Naive B cell (primary cell): ENCODE data around the gene SLC30A7. TPM values are rescaled to one million over a fixed set of nuclear protein-coding genes. Genes with fewer than 3 reads are reported as not detected.

ENCODE experiments used
- ATAC-seq, 2 donors: fragments of 150-1000 bp; cut with Tn5 transposase; 2 replicates each; pipeline ENCODE4 v1.10.0; 2021; ENCODE audit warnings: low read depth in 2 of 2, mild to moderate bottlenecking in 2 of 2, moderate library complexity in 2 of 2
- DNase-seq: peaks from one replicate; pipeline ENCODE4 v3.0.0; 2022
- H3K27ac Mint-ChIP-seq, 6 donors: one replicate each; pipeline ENCODE4 v1.8.0; 2020 to 2022; ENCODE audit warnings: mild to moderate bottlenecking in 6 of 6, mixed read lengths in 6 of 6, moderate library complexity in 5 of 6, inconsistent platforms in 2 of 6
- H3K27me3 Mint-ChIP-seq, 3 donors: one replicate each; pipeline ENCODE4 v1.8.0; 2021 to 2022; ENCODE audit warnings: mixed read lengths in 3 of 3, mild to moderate bottlenecking in 1 of 3
- H3K36me3 Mint-ChIP-seq, 2 donors: one replicate each; pipeline ENCODE4 v1.8.0; 2020 to 2022; ENCODE audit warnings: mixed read lengths in 2 of 2, inconsistent platforms in 1 of 2, mild to moderate bottlenecking in 1 of 2
- H3K4me1 Mint-ChIP-seq, 3 donors: one replicate each; pipeline ENCODE4 v1.8.0; 2020 to 2022; ENCODE audit warnings: mixed read lengths in 3 of 3, inconsistent platforms in 1 of 3, mild to moderate bottlenecking in 1 of 3, moderate library complexity in 1 of 3
- H3K4me3 Mint-ChIP-seq, 8 donors: one replicate each; pipeline ENCODE4 v1.8.0; 2020 to 2022; ENCODE audit warnings: mild to moderate bottlenecking in 8 of 8, mixed read lengths in 8 of 8, moderate library complexity in 8 of 8, inconsistent platforms in 2 of 8
- H3K9me3 Mint-ChIP-seq, 7 donors: one replicate each; pipeline ENCODE4 v1.8.0; 2020 to 2022; ENCODE audit warnings: mixed read lengths in 7 of 7, mild to moderate bottlenecking in 5 of 7, inconsistent platforms in 2 of 7, moderate library complexity in 1 of 7
- polyA plus RNA-seq, 6 donors: library from polyadenylated mRNA; unstranded; fragments of 300-500 nt; fragmentation: Illumina TruSeq; gene quantifications; one replicate each; pipeline ENCODE4 v1.2.3, GENCODE V29; 2021; ENCODE audit warnings: low read depth in 6 of 6

SLC30A7 gene
- polyA plus RNA-seq, 6 donors from 2014 or later: 0.68 to 10.2 (median 8.4) TPM

- ATAC-seq: no peak
- Mint-ChIP-seq H3K27me3 (no peaks in the 10 kb centered on the region), H3K9me3 (peaks cover 0 to 4% (median 2%) of the 10 kb centered on the region in 7 donors), H3K4me1 (peaks cover 12 to 28% (median 22%) of the 10 kb centered on the region in 3 donors), H3K4me3 (no peak overlapping the region), H3K36me3 (peaks cover 18 to 45% of the 10 kb centered on the region in 2 donors), H3K27ac (peak overlapping the region in 3 of 6 donors; percentile 12 to 80 (median 30))
- DNase-seq: no peak
Observed at GRCh38 chr1:101004670-101005069, 108.8 kb downstream of the SLC30A7 start.

- H3K36me3 Mint-ChIP-seq: peaks cover 23 to 48% of the 10 kb centered on the region in 2 donors
Observed at GRCh38 chr1:101005183-101005582, 109.3 kb downstream of the SLC30A7 start.

GRCh38 chr1:101005871-101006270, 110.0 kb downstream of the SLC30A7 start:
- no peaks in the 10 kb centered on the region for H3K27me3 Mint-ChIP-seq
- peak overlapping the region in 2 of 6 donors; percentile 9 to 12 for H3K27ac Mint-ChIP-seq
- H3K36me3 Mint-ChIP-seq: peaks cover 28 to 48% of the 10 kb centered on the region in 2 donors
- no peak for DNase-seq
- H3K4me3 Mint-ChIP-seq: peak overlapping the region in 1 of 8 donors; percentile 27
- H3K4me1 Mint-ChIP-seq: peaks cover 12 to 27% (median 21%) of the 10 kb centered on the region in 3 donors
- peak in 1 of 2 donors; percentile 35 for ATAC-seq
- peaks cover 0 to 4% (median 2%) of the 10 kb centered on the region in 7 donors for H3K9me3 Mint-ChIP-seq

More at GRCh38 chr1:101005183-101005582, 109.3 kb downstream of the SLC30A7 start:
- Mint-ChIP-seq H3K27ac (peak overlapping the region in 3 of 6 donors; percentile 12 to 82 (median 80)), H3K4me3 (no peak overlapping the region), H3K27me3 (no peaks in the 10 kb centered on the region), H3K9me3 (peaks cover 0 to 4% (median 2%) of the 10 kb centered on the region in 7 donors), H3K4me1 (peaks cover 12 to 28% (median 22%) of the 10 kb centered on the region in 3 donors)
- DNase-seq: no peak
- ATAC-seq: no peak

GRCh38 chr1:101006553-101006952, 110.7 kb downstream of the SLC30A7 start:
- Mint-ChIP-seq H3K4me1 (peaks cover 9 to 22% (median 17%) of the 10 kb centered on the region in 3 donors), H3K9me3 (peaks cover 0 to 4% (median 2%) of the 10 kb centered on the region in 7 donors), H3K4me3 (no peak overlapping the region), H3K27ac (no peak overlapping the region), H3K36me3 (peaks cover 28 to 44% of the 10 kb centered on the region in 2 donors), H3K27me3 (no peaks in the 10 kb centered on the region)
- DNase-seq (no peak), ATAC-seq (no peak)

- H3K36me3 Mint-ChIP-seq: peaks cover 28 to 49% of the 10 kb centered on the region in 2 donors
- peaks cover 0 to 17% (median 5%) of the 10 kb centered on the region in 3 donors for H3K4me1 Mint-ChIP-seq
- H3K27ac Mint-ChIP-seq: peak overlapping the region in 2 of 6 donors; percentile 5 to 28
- H3K4me3 Mint-ChIP-seq: no peak overlapping the region
- DNase-seq (no peak), ATAC-seq (no peak)
- H3K27me3 Mint-ChIP-seq: no peaks in the 10 kb centered on the region
- H3K9me3 Mint-ChIP-seq: peaks cover 0 to 4% (median 2%) of the 10 kb centered on the region in 7 donors
Observed at GRCh38 chr1:101008229-101008834, 112.4 kb downstream of the SLC30A7 start.

GRCh38 chr1:101013776-101014175, 117.9 kb downstream of the SLC30A7 start:
- Mint-ChIP-seq H3K36me3 (peaks cover 24 to 47% of the 10 kb centered on the region in 2 donors), H3K9me3 (peaks cover 0 to 3% (median 0%) of the 10 kb centered on the region in 7 donors), H3K4me3 (no peak overlapping the region), H3K27me3 (no peaks in the 10 kb centered on the region), H3K4me1 (peaks cover 0 to 6% (median 4%) of the 10 kb centered on the region in 3 donors), H3K27ac (no peak overlapping the region)
- ATAC-seq (no peak), DNase-seq (no peak)

DNA sequence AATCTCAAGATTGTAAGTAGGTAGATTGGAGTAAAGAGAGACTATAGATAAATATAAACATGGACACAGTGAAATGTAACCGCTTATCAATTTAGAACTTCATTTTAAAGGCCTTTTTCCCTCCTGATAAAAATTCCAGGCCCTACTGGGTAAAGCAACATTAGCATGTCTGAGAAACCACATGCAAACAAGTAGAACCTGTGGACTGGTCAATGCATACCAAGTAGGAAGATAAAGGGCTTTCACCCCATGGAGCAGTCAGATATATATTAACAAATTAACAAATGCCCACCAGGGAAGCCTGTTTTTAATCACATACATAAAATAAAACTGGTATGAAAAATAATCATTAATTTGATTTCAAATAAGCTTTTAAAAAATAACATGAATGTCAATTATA, 121.6 kb downstream of the SLC30A7 start:
- no peak overlapping the region for H3K4me3 Mint-ChIP-seq
- DNase-seq (no peak), ATAC-seq (no peak)
- H3K9me3 Mint-ChIP-seq: peaks cover 0 to 3% (median 0%) of the 10 kb centered on the region in 7 donors
- H3K27me3 Mint-ChIP-seq: no peaks in the 10 kb centered on the region
- H3K27ac Mint-ChIP-seq: no peak overlapping the region
- H3K4me1 Mint-ChIP-seq: peaks cover 5 to 25% (median 10%) of the 10 kb centered on the region in 3 donors
- peaks cover 18 to 25% of the 10 kb centered on the region in 2 donors for H3K36me3 Mint-ChIP-seq

GRCh38 chr1:101022294-101022693, 126.4 kb downstream of the SLC30A7 start:
- H3K9me3 Mint-ChIP-seq: no peaks in the 10 kb centered on the region
- no peak for DNase-seq
- peaks cover 19 to 38% (median 37%) of the 10 kb centered on the region in 3 donors for H3K4me1 Mint-ChIP-seq
- H3K36me3 Mint-ChIP-seq: peaks cover 2 to 11% of the 10 kb centered on the region in 2 donors
- no peak for ATAC-seq
- H3K27ac Mint-ChIP-seq: peak overlapping the region in 2 of 6 donors; percentile 18 to 33
- no peaks in the 10 kb centered on the region for H3K27me3 Mint-ChIP-seq
- H3K4me3 Mint-ChIP-seq: peak overlapping the region in 1 of 8 donors; percentile 53

DNA sequence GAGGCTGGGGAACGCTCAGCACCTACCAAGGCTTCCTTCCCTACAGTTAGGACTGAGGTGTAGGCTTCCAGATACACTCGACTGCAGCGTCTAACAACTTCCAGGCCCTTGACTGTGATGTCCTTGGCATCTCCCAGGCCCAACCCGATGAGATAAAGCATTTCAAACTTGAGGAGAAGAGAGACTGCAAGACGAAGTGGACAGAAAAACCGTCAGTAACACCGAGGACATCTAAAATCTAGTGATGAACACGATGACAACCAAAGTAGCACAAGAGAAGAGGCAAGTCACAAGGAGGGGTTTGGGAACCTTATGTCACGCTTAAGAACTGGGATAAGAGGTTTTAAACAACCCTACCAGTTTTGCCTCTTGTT, 129.4 kb downstream of the SLC30A7 start:
- H3K9me3 Mint-ChIP-seq: no peaks in the 10 kb centered on the region
- ATAC-seq (peak; percentile 23 to 27), DNase-seq (no peak)
- H3K27ac Mint-ChIP-seq: peak overlapping the region; percentile 90 to 96 (median 92)
- H3K36me3 Mint-ChIP-seq: peaks cover 0 to 16% of the 10 kb centered on the region in 2 donors
- peaks cover 40 to 65% (median 55%) of the 10 kb centered on the region in 3 donors for H3K4me1 Mint-ChIP-seq
- H3K4me3 Mint-ChIP-seq: peak overlapping the region; percentile 89 to 98 (median 93)
- no peaks in the 10 kb centered on the region for H3K27me3 Mint-ChIP-seq

GRCh38 chr1:101025657-101026429, 130.0 kb downstream of the SLC30A7 start, which contains the start of gene DPH5:
Gene DPH5, minus strand, starts transcription at chr1:101025784. Its CDS starts 341 bp downstream, at chr1:101025443.
- peaks cover 1 to 14% of the 10 kb centered on the region in 2 donors for H3K36me3 Mint-ChIP-seq
- peak; percentile 90 for DNase-seq
- peaks cover 0 to under 1% (median 0%) of the 10 kb centered on the region in 7 donors for H3K9me3 Mint-ChIP-seq
- peak; percentile 92 to 93 for ATAC-seq
- H3K4me3 Mint-ChIP-seq: peak within 1 kb of the TSS; percentile 89 to 98 (median 93)
- H3K27me3 Mint-ChIP-seq: no peaks in the 10 kb centered on the region
- peak within 1 kb of the TSS; percentile 90 to 96 (median 92) for H3K27ac Mint-ChIP-seq
- peaks cover 40 to 69% (median 55%) of the 10 kb centered on the region in 3 donors for H3K4me1 Mint-ChIP-seq

DNA sequence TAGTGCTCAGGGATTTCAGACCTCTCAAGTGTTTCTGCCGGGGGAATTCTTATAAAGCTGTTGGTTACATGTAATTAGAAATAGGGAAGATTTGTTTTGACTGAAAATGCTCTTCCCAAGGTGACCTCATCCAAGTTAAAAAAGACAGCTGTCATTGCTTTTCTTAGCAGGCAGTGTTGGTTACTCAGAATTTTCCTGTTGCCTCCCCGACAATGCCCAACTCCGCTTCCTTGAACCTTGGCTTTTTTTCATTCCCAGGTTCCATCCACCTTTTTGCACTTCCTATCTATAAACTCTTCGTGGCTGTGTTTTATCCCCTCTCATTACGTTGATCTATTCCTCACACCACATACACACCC, 130.5 kb downstream of the SLC30A7 start:
- peaks cover 44 to 74% (median 59%) of the 10 kb centered on the region in 3 donors for H3K4me1 Mint-ChIP-seq
- H3K27me3 Mint-ChIP-seq: no peaks in the 10 kb centered on the region
- ATAC-seq: no peak
- H3K9me3 Mint-ChIP-seq: peaks cover 0 to 3% (median 0%) of the 10 kb centered on the region in 7 donors
- peak overlapping the region; percentile 90 to 96 (median 92) for H3K27ac Mint-ChIP-seq
- no peak for DNase-seq
- peaks cover 6 to 16% of the 10 kb centered on the region in 2 donors for H3K36me3 Mint-ChIP-seq
- H3K4me3 Mint-ChIP-seq: peak overlapping the region; percentile 89 to 98 (median 93)

- no peaks in the 10 kb centered on the region for H3K27me3 Mint-ChIP-seq
Observed at GRCh38 chr1:101027194-101027772, 131.4 kb downstream of the SLC30A7 start.

GRCh38 chr1:101028466-101028865, 132.6 kb downstream of the SLC30A7 start:
- H3K9me3 Mint-ChIP-seq: peaks cover 0 to 3% (median 0%) of the 10 kb centered on the region in 7 donors
- peak overlapping the region; percentile 67 to 98 (median 92) for H3K4me3 Mint-ChIP-seq
- peak overlapping the region; percentile 43 to 96 (median 80) for H3K27ac Mint-ChIP-seq
- H3K36me3 Mint-ChIP-seq: peaks cover 16% of the 10 kb centered on the region in 2 donors
- no peaks in the 10 kb centered on the region for H3K27me3 Mint-ChIP-seq
- DNase-seq: no peak
- H3K4me1 Mint-ChIP-seq: peaks cover 51 to 83% (median 53%) of the 10 kb centered on the region in 3 donors
- ATAC-seq: no peak

More at GRCh38 chr1:101027194-101027772, 131.4 kb downstream of the SLC30A7 start:
- H3K4me3 Mint-ChIP-seq: peak overlapping the region; percentile 67 to 98 (median 92)
- peaks cover 0 to 3% (median 0%) of the 10 kb centered on the region in 7 donors for H3K9me3 Mint-ChIP-seq
- peaks cover 48 to 81% (median 54%) of the 10 kb centered on the region in 3 donors for H3K4me1 Mint-ChIP-seq
- ATAC-seq (no peak), DNase-seq (no peak)
- H3K36me3 Mint-ChIP-seq: peaks cover 10 to 16% of the 10 kb centered on the region in 2 donors
- H3K27ac Mint-ChIP-seq: peak overlapping the region; percentile 43 to 96 (median 78)
